ENCODE data around the gene MPP3. TPM values are rescaled to one million over a fixed set of nuclear protein-coding genes. Genes with fewer than 3 reads are reported as not detected.

MPP3 gene
- total and polyA plus RNA-seq, 2 of the 4 experiments (the other 2 are of a cell fraction) = 5.7 to 11.9 TPM

- Histone ChIP-seq H2AK9ac (replicated peaks; ENCODE audit: low read depth, low read length, poor library complexity) (no peak overlapping the region), H3K4ac (ENCODE audit: low read depth, low read length) (peak overlapping the region; percentile 47; the same call in 1 of the 2 replicates), H3K79me1 (ENCODE audit: low read depth in 1 of 2, low read length in 2 of 2) (no peaks in the 10 kb centered on the region), H3K56ac (ENCODE audit: extremely low read depth, insufficient read depth, low read length) (no peak overlapping the region), H3K27me3 (ENCODE audit: control insufficient read depth, insufficient read depth, low read length) (no peaks in the 10 kb centered on the region), H4K8ac (ENCODE audit: low read depth in 2 of 2, low read length in 2 of 2) (0 out of 4 replicates have a peak overlapping the region, but pooled peaks of 1 of the 2 experiments have one; percentile 36), H3K9ac (ENCODE audit: low read depth, low read length) (no peak overlapping the region), H3K14ac (replicated peaks; ENCODE audit: low read depth, low read length) (peak overlapping the region; percentile 66; the same call in 1 of the 2 replicates), H2AFZ (replicated peaks; ENCODE audit: low read length, poor library complexity) (no peak overlapping the region), H3K4me3 (ENCODE audit: insufficient read depth, low read depth, low read length) (no peak overlapping the region), H3K18ac (ENCODE audit: low read depth, low read length) (no peak overlapping the region), H3K4me2 (ENCODE audit: low read depth, low read length) (peak overlapping the region; percentile 50; the same call in 1 of the 2 replicates), H3K9me1 (ENCODE audit: insufficient read depth, low read length) (peaks cover 7% of the 10 kb centered on the region), H3K4me1 (ENCODE audit: control insufficient read depth, insufficient read depth, low read length) (peaks cover 7% of the 10 kb centered on the region), H2BK5ac (ENCODE audit: low read depth, low read length, poor library complexity, severe bottlenecking) (no peak overlapping the region), H3K23ac (ENCODE audit: low read depth, low read length) (0 out of 2 replicates have a peak overlapping the region, but pooled peaks have one; percentile 33), H2BK120ac (ENCODE audit: low read depth, low read length) (peak overlapping the region; percentile 49; the same call in 1 of the 2 replicates), H4K91ac (ENCODE audit: insufficient read depth, low read depth, low read length) (no peak overlapping the region), H2BK20ac (ENCODE audit: low read depth, low read length) (0 out of 2 replicates have a peak overlapping the region, but pooled peaks have one; percentile 8), H3K36me3 (ENCODE audit: control insufficient read depth, insufficient read depth, low read length) (no peaks in the 10 kb centered on the region), H3K27ac (ENCODE audit: insufficient read depth, low read length) (no peak overlapping the region), H2BK15ac (ENCODE audit: low read depth, low read length) (no peak overlapping the region), H4K20me1 (ENCODE audit: insufficient read depth, low read length) (no peaks in the 10 kb centered on the region; the same call in 1 of the 2 replicates), H4K5ac (ENCODE audit: low read depth, low read length) (no peak overlapping the region), H2AK5ac (ENCODE audit: low read depth, low read length) (no peak overlapping the region), H3K9me3 (ENCODE audit: control insufficient read depth, insufficient read depth, low read length) (no peaks in the 10 kb centered on the region)
- dilution Hi-C loops (cut with HindIII; ENCODE audit: low sequenced_read_pairs, unreplicated experiment) (no loop called here), in situ Hi-C loops (cut with MboI; ENCODE audit: low sequenced_read_pairs) (no loop called here), intact Hi-C loops (cut with micrococcal nuclease) (loop anchor here (5.0 kb wide), 2 partner anchors 63 to 378 kb away; partner anchors contain the start of gene CD300LG)
- ATAC-seq (ENCODE audit: low read depth) (no peak), DNase-seq (peak; percentile 52)
- ChIA-PET CTCF (no interaction called here), POLR2A (ENCODE audit: unreplicated experiment) (no interaction called here)
- TF ChIP-seq SMC3 (IDR thresholded peaks at IDR 0.05; ENCODE audit: low read depth, low read length) (no peak), POLR2A (IDR thresholded peaks at IDR 0.05; ENCODE audit: low read depth, low read length) (no peak), MAFK (IDR thresholded peaks at IDR 0.05; ENCODE audit: low read depth, low read length) (peak; percentile 52)
- WGBS, 2 experiments (ENCODE audit: extremely low coverage in 2 of 2, insufficient read length in 1 of 2) = 75% methylated on average over 1 of the region's 2 CpGs; no CpG with 5 or more reads in 1 of the 2 experiments
- BruUV-seq (replicated peaks) = no TSS peak
Measured at GRCh38 chr17:43784068-43784467, 48.9 kb downstream of the MPP3 start.
